RPMI7951 (cell line): ENCODE measurements around the gene PRR14L. TPM values are rescaled to one million over a fixed set of nuclear protein-coding genes. Genes with fewer than 3 reads are reported as not detected.
"Not testable (repeated sequence)": the region's sequence is repeated elsewhere in the genome, so short reads cannot be mapped to it uniquely, and the experiment has no call there.

ENCODE experiments used
- DNase-seq: peaks from one replicate; pipeline ENCODE4 v3.0.0-alpha.2; 2012; ENCODE audit warnings: low read depth
- total RNA-seq: library from RNA; depleted of rRNA; stranded (reverse); fragments of >200 nt; shearing (Covaris generic); gene quantifications from 2 replicates; pipeline ENCODE4 v1.2.3, GENCODE V29; 2014; rRNA removed

The PRR14L gene
- 8.4 TPM in 2 replicates for total RNA-seq

DNA sequence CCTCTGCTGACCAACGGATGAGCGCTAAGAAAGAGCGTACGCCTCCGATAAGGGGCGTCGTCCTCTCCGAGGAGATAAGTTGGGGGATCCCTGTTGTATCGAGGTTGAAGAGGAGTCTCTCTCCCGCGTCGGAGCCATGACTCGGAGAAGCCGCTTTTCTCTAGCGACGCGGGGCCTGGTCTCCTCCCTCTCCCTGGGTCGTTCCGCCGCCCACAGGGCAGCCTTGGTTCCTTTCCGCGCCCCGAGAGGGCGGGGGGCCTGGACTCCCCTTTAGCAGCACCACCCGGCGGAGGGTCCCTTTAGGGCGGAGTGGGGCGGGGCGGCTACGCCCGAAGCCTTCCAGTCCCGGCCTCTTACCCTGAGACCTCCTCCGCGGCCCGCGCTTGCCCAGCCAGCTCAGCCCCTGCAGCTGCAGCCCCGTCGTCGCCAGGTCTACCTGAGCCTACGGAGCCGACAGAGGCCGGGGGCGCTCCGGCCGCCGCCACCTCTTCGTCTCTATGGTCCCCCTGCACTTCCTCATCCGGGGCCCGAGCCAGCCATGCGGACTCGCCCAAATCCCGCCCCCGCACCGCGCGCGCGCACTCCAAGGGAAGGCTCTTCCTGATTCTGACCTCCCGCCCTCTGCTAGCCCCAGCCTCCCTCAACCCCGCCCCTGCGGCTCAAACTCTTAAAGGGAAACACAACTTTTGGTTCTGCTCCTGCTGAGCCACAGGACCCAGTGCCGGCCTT, at the start of gene PRR14L:
PRR14L (minus strand) TSS at position 497 of the 729 bp plus-strand sequence. CDS start 11,272 bp downstream, outside the sequence.
- peak; percentile 90 for DNase-seq

- DNase-seq: not testable (repeated sequence)
Measured at GRCh38 chr22:31799358-31799757, 49.4 kb upstream of the PRR14L start.

DNA sequence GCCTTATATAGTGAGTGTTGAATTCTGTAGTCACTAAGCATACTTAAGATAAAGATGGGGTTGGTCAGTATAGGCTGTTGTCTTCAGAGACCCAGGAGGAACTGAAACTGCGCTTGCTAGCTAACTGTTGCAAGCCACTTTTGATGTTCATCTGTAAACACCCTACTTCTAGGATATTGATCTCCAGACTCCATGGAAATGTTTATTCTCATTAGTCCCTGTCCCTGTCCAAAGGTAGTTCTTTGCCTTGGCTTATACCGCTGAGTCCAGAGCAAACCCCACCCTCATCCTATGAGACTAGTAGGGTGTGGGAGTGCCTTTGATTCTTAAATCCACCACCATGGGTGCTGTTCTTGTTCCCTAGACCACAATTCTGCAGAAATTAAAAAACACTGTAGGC, 40.3 kb upstream of the PRR14L start:
- DNase-seq: no peak

DNA sequence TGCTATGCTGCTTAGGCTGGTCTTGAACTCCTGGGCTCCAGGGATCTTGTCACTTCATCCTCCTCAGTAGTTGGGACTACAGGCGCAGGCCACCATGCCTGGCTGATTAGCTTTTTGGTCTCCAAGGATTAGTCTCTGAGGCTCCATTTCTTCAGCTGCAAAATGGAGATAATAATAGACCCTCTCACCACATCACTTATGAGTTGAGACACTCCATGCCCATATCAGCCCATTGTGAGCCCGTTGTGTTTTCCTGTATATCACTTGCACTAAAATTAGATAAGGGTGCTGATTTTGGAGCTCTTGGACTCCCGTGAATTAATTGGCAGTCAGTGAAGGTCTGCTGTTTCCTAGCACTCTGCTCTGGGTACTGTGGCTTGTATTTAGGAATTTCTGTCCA, 39.9 kb upstream of the PRR14L start:
- DNase-seq: no peak

DNA sequence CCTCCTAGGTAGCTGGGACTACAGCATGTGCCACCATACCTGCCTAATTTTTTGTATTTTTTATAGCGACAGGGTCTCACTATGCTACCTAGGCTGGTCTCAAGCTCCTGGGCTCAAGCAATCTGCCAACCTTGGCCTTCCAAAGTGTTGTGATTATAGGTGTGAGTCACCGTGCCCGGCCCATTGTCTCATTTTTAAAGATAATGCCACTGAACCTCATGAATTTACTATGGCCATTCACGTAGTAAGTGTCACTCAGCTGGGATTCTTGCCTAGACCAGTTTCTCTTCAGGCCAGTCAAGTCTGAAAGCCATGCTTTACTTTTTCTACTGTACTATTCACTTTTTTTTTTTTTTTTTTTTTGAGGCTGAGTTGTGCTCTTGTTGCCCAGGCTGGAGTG, 26.3 kb upstream of the PRR14L start:
- DNase-seq: no peak

GRCh38 chr22:31773416-31773815, 23.5 kb upstream of the PRR14L start:
- DNase-seq: no peak

- no peak for DNase-seq
Measured at GRCh38 chr22:31768422-31769059, 18.6 kb upstream of the PRR14L start.

DNA sequence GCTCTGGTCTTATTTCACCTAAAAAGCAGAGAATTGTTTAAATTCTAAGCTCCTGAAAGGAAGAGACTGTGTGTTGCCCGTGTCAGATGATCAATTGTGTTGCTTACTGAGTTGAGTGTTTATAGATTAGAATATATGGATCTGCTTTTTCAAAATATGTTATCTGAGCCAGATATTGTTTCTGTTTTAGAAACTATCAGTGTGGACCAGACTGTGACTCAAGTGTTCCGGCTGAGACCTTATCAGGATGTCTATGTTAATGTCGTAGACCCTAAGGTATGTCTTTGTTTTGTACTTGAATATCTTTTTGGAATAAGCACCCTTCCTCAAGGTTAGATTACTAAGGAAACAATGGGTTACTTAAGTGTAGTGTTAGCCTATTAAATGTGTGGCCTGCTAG, 14.9 kb upstream of the PRR14L start:
- DNase-seq: no peak

- DNase-seq: not testable (repeated sequence)
Measured at GRCh38 chr22:31758860-31759259, 8.9 kb upstream of the PRR14L start.

- DNase-seq: no peak
Measured at GRCh38 chr22:31757265-31757664, 7.3 kb upstream of the PRR14L start.

DNA sequence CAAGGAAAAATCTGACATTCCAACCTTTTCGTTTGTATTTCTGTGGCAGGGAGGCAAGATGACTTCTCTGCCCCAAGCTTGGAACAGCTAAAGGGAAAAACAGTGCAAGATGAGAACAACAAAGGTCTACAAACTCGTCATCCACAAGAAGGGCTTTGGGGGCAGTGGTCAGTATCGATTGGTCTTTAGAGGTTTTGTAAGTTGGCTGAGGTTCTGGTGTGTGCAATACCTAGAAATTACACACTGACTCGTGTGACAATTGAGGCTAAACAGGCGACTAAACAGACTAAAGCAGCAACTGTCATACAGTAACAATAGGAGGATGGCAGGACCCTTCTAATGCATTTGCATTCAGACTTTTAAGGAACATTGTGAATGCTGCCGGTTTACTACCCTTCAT, 4.9 kb upstream of the PRR14L start:
- DNase-seq: no peak

GRCh38 chr22:31753634-31754501, 3.9 kb upstream of the PRR14L start, which contains the start of gene DEPDC5:
TSS of gene DEPDC5 (plus strand) at chr22:31754019. CDS start at chr22:31754922, 903 bp downstream.
- DNase-seq: peak; percentile 92

DNA sequence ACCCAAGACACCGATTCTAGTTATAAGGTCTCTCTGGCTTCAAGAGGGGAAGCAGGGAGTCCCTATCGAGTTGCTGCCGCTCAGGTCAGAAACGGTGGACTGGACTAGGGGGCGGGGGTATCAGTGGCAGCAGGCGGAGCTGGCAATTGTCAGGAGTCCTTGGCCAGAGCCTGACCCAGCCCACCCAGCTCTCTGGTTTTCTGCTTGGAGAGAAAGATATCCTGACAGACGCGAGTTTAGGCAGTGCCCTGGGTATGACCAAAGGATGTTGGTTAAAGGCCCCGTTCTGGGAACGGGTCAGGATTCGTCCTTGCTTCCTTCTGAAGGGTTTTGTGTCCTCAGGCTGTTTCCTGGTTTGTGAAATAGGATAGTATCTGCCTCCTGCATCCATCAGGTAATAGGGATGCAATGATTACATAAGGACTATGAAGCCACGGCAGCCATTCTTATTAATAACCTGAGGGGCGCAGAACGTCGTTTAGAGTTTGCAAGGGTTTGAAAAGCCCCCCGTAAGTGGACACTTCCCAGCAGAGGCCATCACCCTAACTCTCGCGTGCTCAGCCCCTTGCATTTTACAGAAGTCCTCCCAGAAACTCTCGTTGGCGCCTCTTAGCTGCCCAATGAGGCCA, 3.2 kb upstream of the PRR14L start:
- DNase-seq: peak; percentile 59

DNA sequence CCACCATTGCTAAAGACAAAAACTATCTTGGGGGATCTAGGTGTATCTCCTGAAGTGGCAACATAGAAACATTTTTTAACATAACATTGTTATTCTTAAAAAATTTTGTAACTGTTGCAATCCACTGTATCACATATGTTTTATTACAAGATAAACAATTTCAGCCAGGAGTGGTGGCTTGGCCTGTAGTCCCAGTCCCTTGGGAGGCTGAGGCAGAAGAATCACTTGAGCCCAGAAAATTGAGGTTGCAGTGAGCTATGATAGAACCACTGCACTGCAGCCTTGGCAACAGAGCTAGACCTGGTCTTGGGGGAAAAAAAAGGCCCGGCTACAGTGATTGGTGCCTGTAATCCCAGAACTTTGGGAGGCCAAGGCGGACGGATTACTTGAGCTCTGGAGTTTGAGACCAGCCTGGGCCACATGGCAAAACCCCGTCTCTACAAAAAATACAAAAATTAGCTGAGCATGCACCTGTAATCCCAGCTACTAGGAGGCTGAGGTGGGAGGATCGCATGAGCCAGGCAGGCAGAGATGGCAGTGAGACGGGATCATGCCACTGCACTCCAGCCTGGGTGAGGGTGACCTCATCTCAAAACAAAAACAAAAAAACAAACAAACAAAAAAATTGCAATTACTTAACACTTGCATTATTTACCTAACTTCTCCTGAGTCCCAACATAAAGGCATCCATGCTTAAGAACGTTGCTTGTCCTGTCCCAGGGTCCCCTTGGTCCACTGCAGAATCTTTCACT, 2.3 kb upstream of the PRR14L start:
- no peak for DNase-seq

DNA sequence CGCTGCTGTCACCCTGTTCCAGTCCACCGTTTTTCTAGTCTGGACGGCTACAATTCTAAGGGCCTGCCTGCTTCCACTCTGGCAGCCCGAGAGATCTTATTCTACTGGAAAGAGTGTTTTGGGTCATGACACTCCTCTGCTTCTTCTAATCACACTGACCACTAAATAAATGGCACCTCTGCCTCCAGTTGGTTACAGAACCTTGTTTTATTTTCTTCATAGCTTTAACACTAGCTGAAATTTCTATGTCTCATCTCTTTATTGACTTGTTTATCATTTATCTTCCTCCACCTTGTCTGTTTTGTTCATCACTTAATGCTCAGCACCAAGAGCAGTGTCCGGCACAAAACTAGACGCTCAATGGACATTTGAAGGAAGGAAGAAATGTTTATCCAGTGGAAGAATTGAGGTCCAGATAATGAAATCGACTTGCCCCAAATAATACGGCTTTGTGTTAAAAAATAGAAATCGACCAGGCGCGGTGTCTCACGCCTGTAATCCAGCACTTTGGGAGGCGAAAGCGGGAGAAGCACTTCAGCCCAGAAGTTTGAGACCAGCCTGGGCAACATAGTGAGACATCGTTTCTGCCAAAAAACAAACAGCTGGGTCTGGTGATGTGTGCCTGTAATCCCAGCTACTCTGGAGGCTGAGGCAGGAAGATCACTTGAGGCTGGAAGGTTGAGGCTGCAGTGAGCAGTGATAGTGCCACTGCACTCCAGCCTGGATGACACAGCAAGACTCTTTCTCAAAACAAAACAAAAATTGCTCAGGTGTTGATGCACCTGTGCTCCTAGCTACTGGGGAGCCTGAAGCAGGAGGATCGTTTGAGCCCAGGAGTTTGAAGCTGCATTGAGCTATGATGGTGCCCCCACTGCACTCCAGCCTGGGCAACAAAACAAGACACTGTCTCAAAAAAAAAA, 693 bp upstream of the PRR14L start:
- DNase-seq: no peak

DNA sequence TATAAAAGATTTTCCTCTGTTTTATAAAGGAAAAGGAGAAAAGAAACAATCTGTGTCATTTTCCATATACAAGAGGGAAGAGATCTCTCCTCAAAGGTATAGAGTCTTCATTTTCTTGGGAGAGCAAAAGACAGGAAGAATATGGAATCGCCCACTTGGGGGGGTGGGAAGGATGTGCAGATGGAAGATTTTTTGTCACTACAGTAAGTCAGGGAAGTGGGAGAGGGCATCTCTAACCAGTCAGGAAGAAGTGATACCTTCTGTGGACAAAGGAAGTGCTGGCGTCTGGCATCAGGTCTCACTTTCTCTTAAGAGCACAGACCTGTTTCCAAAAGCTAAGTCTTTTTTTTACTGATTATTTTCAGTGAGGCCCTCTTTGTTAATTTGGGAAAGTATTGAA, 1.4 kb downstream of the PRR14L start:
- DNase-seq: peak; percentile 9

GRCh38 chr22:31747441-31747840, 2.5 kb downstream of the PRR14L start:
- DNase-seq: no peak

DNA sequence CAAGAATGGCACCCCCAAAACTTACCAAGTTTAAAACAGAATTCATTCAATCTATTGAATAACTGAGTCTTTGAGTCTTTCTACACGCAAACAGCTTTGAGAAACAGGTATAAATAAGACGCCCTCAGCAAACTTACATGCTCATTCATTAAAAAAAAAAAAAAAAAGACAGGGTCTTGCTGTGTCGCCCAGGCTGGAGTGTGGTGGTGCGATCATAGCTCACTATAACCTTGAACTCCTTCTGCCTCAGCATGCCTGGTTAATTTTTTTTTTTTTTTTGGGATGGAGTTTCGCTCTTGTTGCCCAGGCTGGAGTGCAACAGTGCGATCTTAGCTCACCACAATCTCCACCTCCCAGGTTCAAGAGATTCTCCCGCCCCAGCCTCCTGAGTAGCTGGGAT, 6.1 kb downstream of the PRR14L start:
- DNase-seq: no peak

GRCh38 chr22:31742682-31743081, 7.2 kb downstream of the PRR14L start:
- no peak for DNase-seq

DNA sequence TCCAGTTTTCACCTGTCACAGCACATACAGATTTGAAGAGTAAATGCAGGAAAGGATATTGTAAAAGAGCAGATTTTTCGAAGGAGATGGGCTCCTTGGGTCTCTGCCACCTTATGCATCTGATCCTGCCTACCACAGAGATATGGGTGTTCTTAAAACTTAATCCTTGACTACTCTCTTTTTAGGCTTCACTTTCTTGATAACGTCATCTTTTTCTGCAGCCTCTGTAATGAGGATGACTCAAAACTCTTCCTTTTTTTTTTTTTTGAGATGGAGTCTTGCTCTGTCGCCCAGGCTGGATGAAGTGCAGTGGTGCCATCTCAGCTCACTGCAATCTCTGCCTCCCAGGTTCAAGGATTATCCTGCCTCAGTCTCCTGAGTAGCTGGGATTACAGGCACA, 7.8 kb downstream of the PRR14L start:
- no peak for DNase-seq
